Central memory CD8-positive, alpha-beta T cell (primary cell): Measurements from ENCODE around the gene SNX6.
A peak's percentile ranks its signal among the peaks of the same experiment; 100 is the strongest.

Experiments
- ATAC-seq: fragments of 150-1000 bp; cut with Tn5 transposase; replicated peaks from 2 replicates; pipeline ENCODE4 v1.10.0; 2022; ENCODE audit warnings: mild to moderate bottlenecking, moderate FRiP score, moderate number of reproducible peaks; ENCODE audit not compliant: poor library complexity, severe bottlenecking; ENCODE audit errors: extremely low read depth
- DNase-seq, 2 donors: peaks; one replicate each; pipeline ENCODE4 v3.0.0; 2021; ENCODE audit warnings: low spot score in 2 of 2
- H3K27ac Mint-ChIP-seq: one replicate; pipeline ENCODE4 v1.8.0; 2022; ENCODE audit warnings: low read depth, mild to moderate bottlenecking, moderate library complexity, mixed read lengths
- H3K27me3 Mint-ChIP-seq: one replicate; pipeline ENCODE4 v1.8.0; 2022; ENCODE audit warnings: mixed read lengths
- H3K36me3 Mint-ChIP-seq: one replicate; pipeline ENCODE4 v1.8.0; 2022; ENCODE audit warnings: mild to moderate bottlenecking, moderate library complexity, mixed read lengths; ENCODE audit not compliant: insufficient read depth
- H3K4me1 Mint-ChIP-seq: one replicate; pipeline ENCODE4 v1.8.0; 2022; ENCODE audit warnings: mixed read lengths
- H3K4me3 Mint-ChIP-seq: one replicate; pipeline ENCODE4 v1.8.0; 2022; ENCODE audit warnings: mild to moderate bottlenecking, moderate library complexity, mixed read lengths
- H3K9me3 Mint-ChIP-seq: one replicate; pipeline ENCODE4 v1.8.0; 2022; ENCODE audit warnings: mixed read lengths

The SNX6 gene

GRCh38 chr14:34628681-34629135 is 1.2 kb downstream of the SNX6 start:
- Mint-ChIP-seq H3K36me3 (peaks cover 10% of the 10 kb centered on the region), H3K27ac (peak overlapping the region; percentile 94), H3K4me1 (peaks cover 26% of the 10 kb centered on the region), H3K27me3 (no peaks in the 10 kb centered on the region), H3K9me3 (no peaks in the 10 kb centered on the region), H3K4me3 (peak overlapping the region; percentile 97)
- ATAC-seq (no peak), DNase-seq (no peak)

- H3K27ac Mint-ChIP-seq = no peak overlapping the region
- no peak for DNase-seq
- no peaks in the 10 kb centered on the region for H3K9me3 Mint-ChIP-seq
- no peak overlapping the region for H3K4me3 Mint-ChIP-seq
- peaks cover 26% of the 10 kb centered on the region for H3K36me3 Mint-ChIP-seq
- H3K4me1 Mint-ChIP-seq = peaks cover 51% of the 10 kb centered on the region
- ATAC-seq = no peak
- H3K27me3 Mint-ChIP-seq = no peaks in the 10 kb centered on the region
Measured at GRCh38 chr14:34623506-34623905, 6.4 kb downstream of the SNX6 start.

GRCh38 chr14:34620839-34621238 is 9.1 kb downstream of the SNX6 start:
- Mint-ChIP-seq H3K4me1 (peaks cover 51% of the 10 kb centered on the region), H3K9me3 (no peaks in the 10 kb centered on the region), H3K27ac (no peak overlapping the region), H3K4me3 (no peak overlapping the region), H3K36me3 (peaks cover 24% of the 10 kb centered on the region), H3K27me3 (no peaks in the 10 kb centered on the region)
- DNase-seq = no peak
- ATAC-seq = no peak

- H3K27me3 Mint-ChIP-seq = no peaks in the 10 kb centered on the region
- ATAC-seq = no peak
- peak overlapping the region; percentile 53 for H3K27ac Mint-ChIP-seq
- H3K4me3 Mint-ChIP-seq = no peak overlapping the region
- no peaks in the 10 kb centered on the region for H3K9me3 Mint-ChIP-seq
- DNase-seq = no peak
- H3K4me1 Mint-ChIP-seq = peaks cover 55% of the 10 kb centered on the region
- H3K36me3 Mint-ChIP-seq = peaks cover 25% of the 10 kb centered on the region
Measured at GRCh38 chr14:34620115-34620514, 9.8 kb downstream of the SNX6 start.

GRCh38 chr14:34619471-34619870 is 10.5 kb downstream of the SNX6 start:
- Mint-ChIP-seq H3K9me3 (no peaks in the 10 kb centered on the region), H3K36me3 (peaks cover 25% of the 10 kb centered on the region), H3K4me3 (no peak overlapping the region), H3K4me1 (peaks cover 55% of the 10 kb centered on the region), H3K27me3 (no peaks in the 10 kb centered on the region), H3K27ac (no peak overlapping the region)
- ATAC-seq (no peak), DNase-seq (no peak)

- H3K4me3 Mint-ChIP-seq = no peak overlapping the region
Measured at GRCh38 chr14:34616360-34616759, 13.6 kb downstream of the SNX6 start.

GRCh38 chr14:34615507-34615906 is 14.4 kb downstream of the SNX6 start:
- Mint-ChIP-seq H3K27ac (no peak overlapping the region), H3K9me3 (no peaks in the 10 kb centered on the region)
- no peak for ATAC-seq

More at GRCh38 chr14:34616360-34616759, 13.6 kb downstream of the SNX6 start:
- H3K9me3 Mint-ChIP-seq = no peaks in the 10 kb centered on the region
- H3K36me3 Mint-ChIP-seq = peaks cover 29% of the 10 kb centered on the region
- H3K27ac Mint-ChIP-seq = no peak overlapping the region
- ATAC-seq = no peak
- H3K4me1 Mint-ChIP-seq = peaks cover 36% of the 10 kb centered on the region
- no peak for DNase-seq
- no peaks in the 10 kb centered on the region for H3K27me3 Mint-ChIP-seq

GRCh38 chr14:34614638-34615037 is 15.3 kb downstream of the SNX6 start:
- Mint-ChIP-seq H3K27ac (peak overlapping the region; percentile 85), H3K27me3 (no peaks in the 10 kb centered on the region), H3K4me3 (no peak overlapping the region), H3K4me1 (peaks cover 22% of the 10 kb centered on the region), H3K36me3 (peaks cover 29% of the 10 kb centered on the region), H3K9me3 (no peaks in the 10 kb centered on the region)
- ATAC-seq = peak; percentile 24
- DNase-seq = no peak

More at GRCh38 chr14:34615507-34615906, 14.4 kb downstream of the SNX6 start:
- Mint-ChIP-seq H3K4me3 (no peak overlapping the region), H3K36me3 (peaks cover 25% of the 10 kb centered on the region), H3K27me3 (no peaks in the 10 kb centered on the region), H3K4me1 (peaks cover 30% of the 10 kb centered on the region)
- no peak for DNase-seq

GRCh38 chr14:34610101-34610500 is 19.8 kb downstream of the SNX6 start:
- no peak overlapping the region for H3K27ac Mint-ChIP-seq
- H3K36me3 Mint-ChIP-seq = peaks cover 58% of the 10 kb centered on the region
- no peaks in the 10 kb centered on the region for H3K27me3 Mint-ChIP-seq
- ATAC-seq (no peak), DNase-seq (no peak)
- no peaks in the 10 kb centered on the region for H3K9me3 Mint-ChIP-seq
- peaks cover 5% of the 10 kb centered on the region for H3K4me1 Mint-ChIP-seq
- H3K4me3 Mint-ChIP-seq = no peak overlapping the region

- ATAC-seq (no peak), DNase-seq (no peak)
- no peaks in the 10 kb centered on the region for H3K4me1 Mint-ChIP-seq
- H3K27me3 Mint-ChIP-seq = no peaks in the 10 kb centered on the region
- H3K4me3 Mint-ChIP-seq = no peak overlapping the region
- no peaks in the 10 kb centered on the region for H3K9me3 Mint-ChIP-seq
- H3K27ac Mint-ChIP-seq = no peak overlapping the region
- H3K36me3 Mint-ChIP-seq = peaks cover 81% of the 10 kb centered on the region
Measured at GRCh38 chr14:34605461-34605860, 24.5 kb downstream of the SNX6 start.

- H3K36me3 Mint-ChIP-seq = peaks cover 83% of the 10 kb centered on the region
Measured at GRCh38 chr14:34604995-34605394, 25.0 kb downstream of the SNX6 start.

GRCh38 chr14:34596891-34597290 is 33.1 kb downstream of the SNX6 start:
- Mint-ChIP-seq H3K27ac (no peak overlapping the region), H3K4me1 (no peaks in the 10 kb centered on the region), H3K4me3 (no peak overlapping the region), H3K9me3 (no peaks in the 10 kb centered on the region), H3K36me3 (peaks cover 73% of the 10 kb centered on the region), H3K27me3 (no peaks in the 10 kb centered on the region)
- no peak for DNase-seq
- ATAC-seq = no peak

More at GRCh38 chr14:34604995-34605394, 25.0 kb downstream of the SNX6 start:
- no peaks in the 10 kb centered on the region for H3K27me3 Mint-ChIP-seq
- H3K4me1 Mint-ChIP-seq = no peaks in the 10 kb centered on the region
- H3K9me3 Mint-ChIP-seq = no peaks in the 10 kb centered on the region
- DNase-seq (no peak), ATAC-seq (no peak)
- H3K4me3 Mint-ChIP-seq = no peak overlapping the region
- H3K27ac Mint-ChIP-seq = no peak overlapping the region

- H3K9me3 Mint-ChIP-seq = no peaks in the 10 kb centered on the region
- no peak for DNase-seq
- ATAC-seq = no peak
- peaks cover 69% of the 10 kb centered on the region for H3K36me3 Mint-ChIP-seq
- H3K4me3 Mint-ChIP-seq = no peak overlapping the region
- H3K4me1 Mint-ChIP-seq = peaks cover 10% of the 10 kb centered on the region
- no peak overlapping the region for H3K27ac Mint-ChIP-seq
- H3K27me3 Mint-ChIP-seq = no peaks in the 10 kb centered on the region
Measured at GRCh38 chr14:34593740-34594375, 36.1 kb downstream of the SNX6 start.
